ENCODE results near the gene FKBP14.

DNA sequence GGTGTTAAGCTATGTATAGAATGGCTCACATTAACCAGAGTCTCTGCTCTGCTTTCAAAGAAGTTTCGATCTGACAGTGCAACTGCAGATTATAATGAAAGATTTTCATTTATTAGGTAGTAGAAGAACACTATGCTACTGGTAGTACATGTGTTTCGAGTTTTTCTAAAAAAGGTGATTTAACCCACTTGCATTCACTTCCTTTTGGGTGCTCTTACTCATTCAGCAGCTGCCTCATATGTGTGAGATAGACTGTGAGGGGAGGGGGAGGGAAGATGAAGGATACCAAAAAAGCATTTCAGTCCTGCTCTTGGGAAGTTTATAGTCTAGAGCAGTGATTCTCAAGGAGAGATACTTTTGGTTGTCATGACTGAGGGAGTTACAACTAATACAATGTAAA lies 22.1 kb upstream of the FKBP14 start:
- no peak for TF ChIP-seq FOXK2 (IDR thresholded peaks at IDR 0.05)
- no peak for TF ChIP-seq BHLHE40 (IDR thresholded peaks at IDR 0.05; ENCODE audit: borderline replicate concordance)
- TF ChIP-seq TARDBP (IDR thresholded peaks at IDR 0.05): no peak
- TF ChIP-seq FOXM1 (IDR thresholded peaks at IDR 0.05; ENCODE audit: borderline replicate concordance): no peak
- no peak for TF ChIP-seq HDGF (IDR thresholded peaks at IDR 0.05; ENCODE audit: borderline replicate concordance)
- no peak for TF ChIP-seq SUZ12 (IDR thresholded peaks at IDR 0.05)
- no peak for TF ChIP-seq NFRKB (IDR thresholded peaks at IDR 0.05)
- TF ChIP-seq PKNOX1 (IDR thresholded peaks at IDR 0.05): no peak

Data from HEK293T (cell line).